ENCODE data around the gene COL6A2. TPM values are rescaled to one million over a fixed set of nuclear protein-coding genes. Genes with fewer than 3 reads are reported as not detected.

Gene COL6A2
- total and polyA plus RNA-seq, 2 donors (not counting 1 experiment from before 2014, with no cell fraction given): 1.2 to 2.1 TPM

DNA sequence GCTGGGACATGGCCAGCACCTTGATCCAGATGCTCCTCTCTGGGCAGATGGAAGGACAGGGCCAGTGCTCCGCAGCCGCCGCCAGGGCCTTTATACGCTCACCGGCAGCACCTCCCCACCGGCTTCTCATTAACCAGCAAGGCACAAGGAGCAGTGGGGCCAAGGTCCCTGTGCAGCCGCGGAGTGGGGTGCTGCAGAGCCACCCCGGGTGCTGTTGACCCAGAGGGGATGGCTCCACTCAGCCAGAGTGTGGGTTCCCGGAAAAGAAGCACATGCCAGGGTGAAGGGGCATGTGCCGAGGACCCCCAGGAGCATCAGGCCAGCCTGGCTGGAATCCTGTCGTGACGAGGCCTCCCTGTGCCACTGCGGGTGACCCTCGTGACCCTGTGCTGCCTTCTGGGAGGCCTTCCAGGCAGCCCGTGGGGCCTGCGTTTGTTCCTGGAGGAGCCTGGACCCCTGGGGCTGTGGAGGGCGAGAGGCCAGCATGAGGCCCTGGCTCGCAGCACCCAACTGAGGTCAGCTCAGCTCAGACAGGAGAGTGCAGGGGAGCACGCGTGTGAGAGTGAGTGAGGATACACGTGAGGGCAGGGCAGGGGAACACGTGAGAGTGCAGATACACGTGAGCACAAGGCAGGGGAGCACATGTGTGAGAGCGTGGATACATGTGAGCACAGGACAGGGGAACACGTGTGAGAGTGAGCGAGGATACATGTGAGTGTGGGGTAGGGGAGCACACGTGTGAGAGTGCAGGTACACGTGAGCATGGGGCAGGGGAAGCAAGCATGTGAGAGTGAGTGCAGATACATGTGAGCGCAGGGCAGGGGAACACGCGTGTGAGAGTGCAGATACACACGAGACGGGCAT lies 57.8 kb downstream of the COL6A2 start, which contains the start of gene FTCD:
Gene FTCD (minus strand): TSS at position 66 of the 864 bp plus-strand sequence. CDS start 56 bp downstream, at position 10.
- Mint-ChIP-seq H3K27me3 (no peaks in the 10 kb centered on the region), H3K4me3 (no peak within 1 kb of the TSS), H3K4me1 (no peaks in the 10 kb centered on the region), H3K9me3 (ENCODE audit: insufficient read depth) (no peaks in the 10 kb centered on the region), H3K27ac (no peak within 1 kb of the TSS)
- Histone ChIP-seq H3K4me2 (replicated peaks; ENCODE audit: low read depth, low read length, poor library complexity, severe bottlenecking) (no peak within 1 kb of the TSS), H3K9me3 (ENCODE audit: control extremely low read depth in 1 of 3, control insufficient read depth in 2 of 3, insufficient read depth in 1 of 3, low read length in 2 of 3) (no peaks in the 10 kb centered on the region), H3K36me3 (replicated peaks in 1 of 2; ENCODE audit: control extremely low read depth in 1 of 2, control insufficient read depth in 1 of 2, extremely low read depth in 1 of 2, insufficient read depth in 2 of 2, low read length in 1 of 2) (no peaks in the 10 kb centered on the region), H3K4me3 (ENCODE audit: control extremely low read depth in 1 of 5, extremely low read depth in 1 of 5, insufficient read depth in 1 of 5, low read depth in 2 of 5, low read length in 4 of 5) (no peak within 1 kb of the TSS), H3K4me1 (ENCODE audit: control insufficient read depth in 2 of 2, insufficient read depth in 2 of 2, low read length in 2 of 2) (peaks cover 0 to 5% of the 10 kb centered on the region in 2 donors), H3K9ac (ENCODE audit: low read length) (no peak within 1 kb of the TSS), H3K27me3 (replicated peaks in 1 of 4; ENCODE audit: control extremely low read depth in 1 of 4, control insufficient read depth in 3 of 4, insufficient read depth in 4 of 4, low read length in 3 of 4) (no peaks in the 10 kb centered on the region), H4K20me1 (ENCODE audit: control insufficient read depth, insufficient read depth, low read length, poor library complexity, severe bottlenecking) (no peaks in the 10 kb centered on the region), H2AFZ (ENCODE audit: insufficient read depth, low read depth, low read length, poor library complexity, severe bottlenecking) (no peak within 1 kb of the TSS), H3K79me2 (ENCODE audit: control insufficient read depth, insufficient read depth, low read length) (no peaks in the 10 kb centered on the region), H3K27ac (ENCODE audit: low read length in 2 of 2) (no peak within 1 kb of the TSS)
- ATAC-seq (ENCODE audit: low read depth): no peak
- no peak for DNase-seq
- intact Hi-C loops (cut with micrococcal nuclease): no loop called here
- CTCF ChIA-PET: no interaction called here
- WGBS (ENCODE audit: insufficient coverage): 93% methylated on average over 34 of the region's 34 CpGs
- POLR2A ChIA-PET: no interaction called here
- TF ChIP-seq, protein P1, sequence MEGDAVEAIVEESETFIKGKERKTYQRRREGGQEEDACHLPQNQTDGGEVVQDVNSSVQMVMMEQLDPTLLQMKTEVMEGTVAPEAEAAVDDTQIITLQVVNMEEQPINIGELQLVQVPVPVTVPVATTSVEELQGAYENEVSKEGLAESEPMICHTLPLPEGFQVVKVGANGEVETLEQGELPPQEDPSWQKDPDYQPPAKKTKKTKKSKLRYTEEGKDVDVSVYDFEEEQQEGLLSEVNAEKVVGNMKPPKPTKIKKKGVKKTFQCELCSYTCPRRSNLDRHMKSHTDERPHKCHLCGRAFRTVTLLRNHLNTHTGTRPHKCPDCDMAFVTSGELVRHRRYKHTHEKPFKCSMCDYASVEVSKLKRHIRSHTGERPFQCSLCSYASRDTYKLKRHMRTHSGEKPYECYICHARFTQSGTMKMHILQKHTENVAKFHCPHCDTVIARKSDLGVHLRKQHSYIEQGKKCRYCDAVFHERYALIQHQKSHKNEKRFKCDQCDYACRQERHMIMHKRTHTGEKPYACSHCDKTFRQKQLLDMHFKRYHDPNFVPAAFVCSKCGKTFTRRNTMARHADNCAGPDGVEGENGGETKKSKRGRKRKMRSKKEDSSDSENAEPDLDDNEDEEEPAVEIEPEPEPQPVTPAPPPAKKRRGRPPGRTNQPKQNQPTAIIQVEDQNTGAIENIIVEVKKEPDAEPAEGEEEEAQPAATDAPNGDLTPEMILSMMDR (IDR thresholded peaks at IDR 0.05): no peak

DNA sequence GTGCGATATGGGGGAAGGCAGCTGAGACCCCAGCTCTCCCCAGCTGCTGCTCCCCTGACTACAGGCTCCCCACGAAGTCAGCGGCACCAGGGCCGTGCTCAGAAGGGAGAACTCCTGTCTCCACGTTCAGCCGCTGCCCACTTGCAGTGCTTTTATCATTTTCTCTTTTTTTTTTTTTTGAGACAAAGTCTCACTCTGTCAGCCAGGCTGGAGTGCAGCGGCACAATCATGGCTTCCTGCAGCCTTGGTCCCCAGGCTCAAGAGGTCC lies 58.4 kb downstream of the COL6A2 start:
- H3K4me1 Mint-ChIP-seq: no peaks in the 10 kb centered on the region
- peaks cover 0 to 5% of the 10 kb centered on the region in 2 donors for H3K4me1 ChIP-seq (ENCODE audit: control insufficient read depth in 2 of 2, insufficient read depth in 2 of 2, low read length in 2 of 2)
- no peak for DNase-seq
- no peak overlapping the region for H2AFZ ChIP-seq (ENCODE audit: insufficient read depth, low read depth, low read length, poor library complexity, severe bottlenecking)
- H4K20me1 ChIP-seq (ENCODE audit: control insufficient read depth, insufficient read depth, low read length, poor library complexity, severe bottlenecking): no peaks in the 10 kb centered on the region
- H3K9me3 ChIP-seq (ENCODE audit: control extremely low read depth in 1 of 3, control insufficient read depth in 2 of 3, insufficient read depth in 1 of 3, low read length in 2 of 3): peaks cover 0 to 6% (median 0%) of the 10 kb centered on the region in 3 donors
- H3K4me2 ChIP-seq (replicated peaks; ENCODE audit: low read depth, low read length, poor library complexity, severe bottlenecking): no peak overlapping the region
- H3K27me3 Mint-ChIP-seq: no peaks in the 10 kb centered on the region
- no peak overlapping the region for H3K27ac Mint-ChIP-seq
- no peak overlapping the region for H3K4me3 Mint-ChIP-seq
- H3K79me2 ChIP-seq (ENCODE audit: control insufficient read depth, insufficient read depth, low read length): no peaks in the 10 kb centered on the region
- H3K27ac ChIP-seq (ENCODE audit: low read length in 2 of 2): no peak overlapping the region
- ChIA-PET POLR2A (no interaction called here), CTCF (no interaction called here)
- no peaks in the 10 kb centered on the region for H3K36me3 ChIP-seq (replicated peaks in 1 of 2; ENCODE audit: control extremely low read depth in 1 of 2, control insufficient read depth in 1 of 2, extremely low read depth in 1 of 2, insufficient read depth in 2 of 2, low read length in 1 of 2)
- no peak overlapping the region for H3K9ac ChIP-seq (ENCODE audit: low read length)
- no peak for ATAC-seq (ENCODE audit: low read depth)
- no peaks in the 10 kb centered on the region for H3K9me3 Mint-ChIP-seq (ENCODE audit: insufficient read depth)
- no peak overlapping the region for H3K4me3 ChIP-seq (ENCODE audit: control extremely low read depth in 1 of 5, extremely low read depth in 1 of 5, insufficient read depth in 1 of 5, low read depth in 2 of 5, low read length in 4 of 5)
- intact Hi-C loops (cut with micrococcal nuclease): no loop called here
- TF ChIP-seq, protein P1 (IDR thresholded peaks at IDR 0.05): no peak
- TF ChIP-seq EZH2 (IDR thresholded peaks at IDR 0.05; ENCODE audit: borderline replicate concordance, insufficient read depth, low read depth, low read length, poor library complexity, severe bottlenecking): no peak
- WGBS (ENCODE audit: insufficient coverage): 95% methylated on average over 6 of the region's 7 CpGs
- H3K27me3 ChIP-seq (replicated peaks in 1 of 4; ENCODE audit: control extremely low read depth in 1 of 4, control insufficient read depth in 3 of 4, insufficient read depth in 4 of 4, low read length in 3 of 4): no peaks in the 10 kb centered on the region

All from B cell (primary cell).